GM21717 (cell line): ENCODE data around the gene ZNF780A.
"Not testable (repeated sequence)": the region's sequence is repeated elsewhere in the genome, so short reads cannot be mapped to it uniquely, and the experiment has no call there.

Source experiments
- ATAC-seq: cut with Tn5 transposase; IDR thresholded peaks from one replicate; pipeline ENCODE4 v1.9.1; 2021; ENCODE audit warnings: mild to moderate bottlenecking, moderate library complexity; ENCODE audit not compliant: unreplicated experiment

Gene ZNF780A

DNA sequence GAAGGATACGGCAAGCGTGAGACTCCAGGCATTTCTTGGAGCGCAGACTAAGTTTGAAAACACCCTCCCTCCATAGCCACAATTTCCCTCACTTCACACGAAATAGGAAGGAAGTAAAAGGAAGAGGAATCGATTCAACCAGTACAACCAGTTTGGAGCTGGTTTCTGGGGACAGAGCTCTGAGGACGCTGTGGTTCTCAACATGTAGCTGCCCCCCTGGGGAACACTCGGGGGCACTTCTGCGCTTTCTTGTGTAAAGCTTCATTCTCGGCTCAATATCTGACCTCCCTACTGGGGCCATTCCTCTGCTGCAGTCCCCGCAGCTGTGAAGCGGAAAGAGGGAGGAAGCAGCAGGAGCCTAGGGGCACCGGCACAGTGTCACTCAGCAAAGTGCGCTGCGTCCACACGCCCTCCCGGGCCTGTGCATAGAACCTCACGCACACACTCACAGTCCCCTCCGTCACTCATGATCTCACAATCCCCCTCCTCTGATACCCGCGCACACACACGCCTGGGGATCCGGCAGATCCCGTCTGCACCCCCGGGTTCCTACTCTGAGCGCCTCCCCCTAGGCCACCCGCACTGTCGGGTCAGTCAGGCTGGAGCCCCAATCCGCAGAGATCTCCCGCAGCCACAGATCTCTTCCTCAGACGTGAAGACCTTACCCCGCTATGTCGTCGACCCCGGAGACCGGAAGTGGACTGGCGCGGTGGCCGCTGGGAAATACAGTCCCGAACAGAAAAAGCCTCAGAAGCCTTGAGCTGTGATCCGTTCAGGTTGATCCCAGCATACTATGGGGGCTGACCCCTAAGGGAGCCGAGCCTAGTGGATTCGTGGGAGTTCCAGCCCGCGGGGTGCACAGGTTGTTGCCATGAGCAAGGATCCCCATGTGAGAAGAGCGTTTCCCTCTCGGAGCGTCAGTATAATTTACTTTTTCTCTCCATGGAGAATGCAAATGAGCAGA lies at the start of gene ZNF780A:
Gene ZNF780A (minus strand): TSS at position 703 of the 964 bp plus-strand sequence. CDS start 6,190 bp downstream, outside the sequence.
- peak; percentile 56 for ATAC-seq

DNA sequence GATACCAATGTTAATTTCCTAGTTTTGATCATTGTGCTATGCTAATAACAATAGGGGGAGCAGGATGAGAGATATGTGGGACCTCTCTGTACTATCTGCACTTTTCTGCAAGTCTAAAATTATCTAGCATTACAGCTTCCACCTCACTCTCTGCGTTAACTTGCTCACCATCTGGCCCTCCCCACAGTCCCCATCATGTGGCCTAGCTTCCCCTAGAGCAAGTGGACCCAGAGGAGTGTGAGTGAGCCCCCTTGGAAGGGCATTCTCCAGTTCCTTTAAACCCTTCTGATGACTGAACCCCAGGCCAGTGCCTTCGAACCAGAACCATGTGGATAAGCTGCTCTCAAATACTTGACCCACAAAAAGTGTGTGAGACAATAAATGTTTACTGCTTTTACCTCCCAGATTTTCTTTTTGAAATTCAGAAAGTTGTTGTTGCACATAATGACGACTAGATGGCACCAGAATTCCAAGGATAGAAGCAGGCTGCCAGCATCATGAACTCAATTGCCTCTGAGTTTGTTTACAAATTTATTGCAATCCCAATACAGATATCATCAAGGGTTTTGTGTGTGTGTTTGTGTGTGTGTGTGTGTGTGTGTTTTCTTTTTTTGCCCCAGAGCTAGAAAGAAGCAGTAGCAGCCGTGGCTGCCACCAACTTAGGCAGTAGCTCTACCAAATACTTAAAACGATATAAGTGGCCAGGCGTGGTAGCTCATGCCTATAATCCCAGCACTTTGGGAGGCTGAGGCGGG lies 49.0 kb upstream of the ZNF780A start:
- no peak for ATAC-seq

DNA sequence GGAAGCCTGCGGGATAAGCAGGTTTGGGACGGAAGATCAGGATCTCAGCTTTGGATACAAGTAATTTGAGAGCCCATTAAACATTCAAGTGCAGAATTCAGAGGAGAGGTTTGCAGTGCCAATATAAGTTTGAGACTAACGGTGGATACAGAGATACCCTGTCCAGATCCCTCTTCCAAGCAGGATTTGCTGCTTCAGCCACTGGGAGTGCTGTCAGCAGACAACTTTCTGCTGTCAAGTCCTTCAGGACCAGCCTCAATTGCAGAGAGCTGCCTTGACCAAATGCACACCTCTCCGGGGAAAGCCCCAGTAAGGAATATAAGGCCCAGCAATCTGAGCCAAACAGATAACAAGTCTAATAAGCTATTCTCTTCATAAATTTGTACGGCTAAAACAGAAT lies 46.1 kb upstream of the ZNF780A start:
- no peak for ATAC-seq

DNA sequence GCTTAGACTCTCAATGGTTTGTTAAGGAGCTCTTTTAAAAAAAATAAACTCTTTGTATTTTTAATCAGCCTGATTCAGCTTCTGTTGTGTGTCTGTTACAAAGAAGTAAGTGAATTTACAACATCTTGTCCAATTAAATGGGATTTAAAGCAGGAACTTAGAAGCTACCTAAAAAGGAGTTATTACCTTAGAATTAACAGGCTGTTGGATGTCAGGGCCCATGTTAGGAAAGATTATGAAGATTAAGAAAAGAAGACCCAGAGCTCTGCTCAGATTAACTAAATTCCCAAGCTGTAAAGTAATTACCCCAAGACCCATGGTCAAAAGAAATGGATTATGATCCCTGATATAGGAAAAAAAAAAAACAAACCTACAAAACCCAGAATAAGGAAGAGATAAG lies 44.1 kb upstream of the ZNF780A start:
- no peak for ATAC-seq

DNA sequence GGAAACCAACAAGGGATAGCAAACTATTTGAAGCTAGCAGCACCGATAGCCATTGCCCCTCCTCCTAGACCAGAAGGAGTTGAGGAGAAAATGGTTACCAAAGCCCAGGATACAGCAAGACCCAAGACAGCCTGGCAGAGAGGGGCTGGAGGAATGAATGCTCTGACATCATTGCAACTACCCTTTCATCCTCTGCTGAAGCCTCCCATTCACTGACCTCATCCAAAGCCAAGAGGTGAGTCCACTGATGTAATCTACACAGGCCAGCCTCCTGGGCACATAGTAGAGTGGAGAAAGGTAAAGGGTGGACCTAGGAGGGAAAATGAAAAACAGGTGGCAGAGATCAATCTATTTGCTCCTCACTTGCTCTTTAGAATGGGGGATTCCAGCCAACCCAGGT lies 42.7 kb upstream of the ZNF780A start:
- no peak for ATAC-seq

DNA sequence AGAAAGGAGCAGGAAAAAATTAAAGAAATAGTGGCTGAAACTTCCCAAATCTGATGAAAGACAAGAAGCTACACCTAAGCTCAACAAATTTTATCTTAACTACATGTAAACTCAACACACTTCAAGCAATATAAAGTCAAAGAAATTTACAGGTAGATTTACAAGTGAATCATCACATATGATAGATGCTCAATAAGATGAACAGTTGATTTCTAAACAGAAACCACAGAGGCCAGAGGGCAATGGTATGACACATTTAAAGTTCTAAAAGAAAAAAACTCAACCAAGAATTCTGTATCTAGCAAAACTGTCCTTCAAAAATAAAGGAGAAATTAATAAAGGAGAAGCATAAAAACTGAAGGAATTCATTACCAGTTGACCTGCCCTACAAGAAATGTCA lies 39.3 kb upstream of the ZNF780A start:
- no peak for ATAC-seq

DNA sequence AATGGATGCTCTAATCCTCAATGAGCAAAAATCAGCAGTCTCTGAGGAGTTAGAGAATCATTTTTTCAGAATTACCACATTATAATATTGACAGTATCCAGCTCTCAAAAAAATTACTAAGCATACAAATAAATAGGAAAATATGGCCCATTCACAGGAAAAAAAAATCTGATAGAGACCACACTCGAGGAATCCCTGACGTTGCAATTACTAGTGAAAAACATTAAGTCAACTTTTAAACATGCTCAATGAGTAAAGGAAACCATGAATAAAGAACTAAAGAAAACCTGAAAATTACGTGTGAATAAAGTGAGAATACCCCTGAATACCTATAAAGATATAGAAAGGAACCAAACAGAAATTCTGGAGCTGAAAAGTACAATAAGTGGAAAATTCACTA lies 38.7 kb upstream of the ZNF780A start:
- ATAC-seq: no peak

DNA sequence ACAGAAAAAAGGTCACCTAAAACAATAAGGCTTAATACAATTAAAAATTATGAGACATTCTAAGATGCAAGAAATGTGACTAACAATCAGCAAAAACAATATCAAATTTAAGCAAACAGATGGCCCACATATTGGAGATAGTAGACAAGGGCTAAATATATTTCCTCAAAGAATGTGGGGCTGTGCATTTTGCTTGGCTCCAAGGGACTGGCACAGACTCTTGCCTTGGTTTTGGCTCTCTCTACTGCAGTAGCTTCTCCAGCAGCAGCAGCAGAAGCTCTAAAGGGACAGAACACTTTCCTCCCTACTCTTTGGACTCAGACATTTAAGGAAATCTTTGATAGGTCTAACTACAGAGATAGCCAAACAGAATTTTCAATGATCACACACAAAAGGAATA lies 38.2 kb upstream of the ZNF780A start:
- no peak for ATAC-seq

DNA sequence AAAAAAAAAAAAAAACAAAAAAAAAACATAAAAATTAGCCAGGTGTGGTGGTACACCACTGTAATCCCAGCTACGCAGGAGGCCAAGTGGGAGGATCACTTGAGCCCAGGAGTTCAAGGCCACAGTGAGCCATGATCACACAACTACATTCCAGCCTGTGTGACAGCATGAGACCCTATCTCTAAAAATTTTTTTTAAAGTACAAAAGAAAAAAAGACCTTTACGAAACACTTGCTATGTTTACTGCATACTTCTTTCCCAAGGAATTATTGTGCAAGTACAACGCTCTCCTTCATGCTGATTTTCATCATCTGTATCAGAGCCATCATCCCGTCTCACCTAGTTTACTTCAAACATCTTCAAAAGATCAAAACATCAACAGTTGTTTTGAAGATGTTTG lies 28.6 kb upstream of the ZNF780A start:
- no peak for ATAC-seq

DNA sequence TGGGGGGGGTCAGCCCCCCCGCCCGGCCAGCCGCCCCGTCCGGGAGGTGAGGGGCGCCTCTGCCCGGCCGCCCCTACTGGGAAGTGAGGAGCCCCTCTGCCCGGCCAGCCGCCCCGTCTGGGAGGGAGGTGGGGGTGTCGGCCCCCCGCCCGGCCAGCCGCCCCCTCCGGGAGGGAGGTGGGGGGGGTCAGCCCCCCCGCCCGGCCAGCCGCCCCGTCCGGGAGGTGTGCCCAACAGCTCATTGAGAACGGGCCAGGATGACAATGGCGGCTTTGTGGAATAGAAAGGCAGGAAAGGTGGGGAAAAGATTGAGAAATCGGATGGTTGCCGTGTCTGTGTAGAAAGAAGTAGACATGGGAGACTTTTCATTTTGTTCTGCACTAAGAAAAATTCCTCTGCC lies 27.9 kb upstream of the ZNF780A start:
- ATAC-seq: not testable (repeated sequence)

DNA sequence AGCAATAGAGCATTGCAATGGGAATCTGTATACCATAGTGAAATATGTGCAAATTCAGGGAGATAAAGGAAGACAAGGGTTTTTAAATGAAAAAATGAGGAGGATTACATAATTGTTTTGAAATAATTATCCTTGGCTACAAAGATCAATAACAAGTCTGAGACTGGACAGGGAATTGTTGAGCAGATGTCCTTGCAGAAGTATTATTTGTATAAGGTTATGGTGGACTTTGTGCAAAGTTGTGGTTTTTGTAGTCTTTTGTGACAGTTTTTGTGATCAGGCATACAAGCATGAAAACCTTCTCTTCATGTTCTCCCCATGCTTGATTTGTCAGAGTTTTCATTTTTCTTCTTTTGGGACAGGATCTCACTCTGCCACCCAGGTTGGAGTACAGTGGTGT lies 25.3 kb upstream of the ZNF780A start:
- ATAC-seq: no peak

DNA sequence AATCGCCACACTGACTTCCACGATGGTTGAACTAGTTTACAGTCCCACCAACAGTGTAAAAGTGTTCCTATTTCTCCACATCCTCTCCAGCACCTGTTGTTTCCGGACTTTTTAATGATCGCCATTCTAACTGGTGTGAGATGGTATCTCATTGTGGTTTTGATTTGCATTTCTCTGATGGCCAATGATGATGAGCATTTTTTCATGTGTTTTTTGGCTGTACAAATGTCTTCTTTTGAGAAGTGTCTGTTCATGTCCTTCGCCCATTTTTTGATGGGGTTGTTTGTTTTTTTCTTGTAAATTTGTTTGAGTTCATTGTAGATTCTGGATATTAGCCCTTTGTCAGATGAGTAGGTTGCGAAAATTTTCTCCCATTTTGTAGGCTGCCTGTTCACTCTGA lies 23.4 kb upstream of the ZNF780A start:
- not testable (repeated sequence) for ATAC-seq

DNA sequence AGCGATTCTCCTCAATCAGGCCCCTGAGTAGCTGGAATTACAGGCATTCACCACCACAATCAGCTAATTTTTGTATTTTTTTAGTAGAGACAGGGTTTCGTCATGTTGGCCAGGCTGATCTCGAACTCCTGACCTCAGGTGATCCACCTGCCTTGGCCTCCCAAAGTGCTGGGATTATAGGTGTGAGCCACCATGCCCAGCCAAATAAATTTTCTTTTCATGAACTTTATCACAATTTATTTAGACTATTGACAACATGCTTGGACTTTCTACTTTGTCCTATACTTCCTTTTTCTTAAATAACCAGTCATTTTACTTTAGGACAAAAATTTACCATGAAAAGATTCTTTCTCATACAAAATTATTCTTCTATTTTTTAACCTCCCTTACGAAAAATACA lies 21.5 kb upstream of the ZNF780A start:
- ATAC-seq: not testable (repeated sequence)

DNA sequence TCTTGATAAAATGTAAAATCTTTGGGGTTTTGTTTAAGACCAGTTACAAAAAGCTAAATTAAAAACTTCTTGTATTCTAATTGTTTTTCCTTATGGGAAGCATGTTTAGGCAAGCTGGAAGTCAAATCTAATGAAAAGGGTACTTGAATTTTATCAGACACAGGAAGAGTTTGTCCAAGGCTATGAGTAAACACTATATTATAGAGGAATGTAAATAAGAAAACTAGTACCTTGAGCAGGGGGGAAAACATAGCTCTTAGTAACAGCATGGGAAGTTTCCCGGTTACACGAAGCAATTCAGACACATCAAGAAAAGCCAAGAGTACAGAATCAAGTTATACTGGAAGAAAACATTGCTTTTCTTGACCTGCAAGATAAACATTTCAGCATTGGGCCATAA lies 19.8 kb upstream of the ZNF780A start:
- no peak for ATAC-seq

DNA sequence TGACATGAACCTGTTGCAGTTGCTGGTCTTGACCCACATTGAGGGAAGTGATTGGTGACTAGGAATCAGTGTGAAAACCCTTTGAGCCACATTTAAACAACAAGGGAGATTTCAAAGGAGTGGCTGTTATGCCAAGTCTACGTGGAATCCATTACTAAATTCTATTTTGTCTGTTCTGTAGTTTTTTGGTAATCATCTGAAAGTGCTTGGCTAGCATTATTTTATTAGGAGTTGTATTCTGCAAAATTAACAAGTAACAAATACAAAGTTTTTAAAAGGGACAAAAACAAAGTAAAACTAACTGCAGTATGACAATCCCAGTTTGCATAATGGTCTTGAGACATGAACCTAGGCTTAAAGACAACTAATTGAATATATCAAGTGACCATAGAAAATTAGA lies 14.0 kb upstream of the ZNF780A start:
- ATAC-seq: no peak

DNA sequence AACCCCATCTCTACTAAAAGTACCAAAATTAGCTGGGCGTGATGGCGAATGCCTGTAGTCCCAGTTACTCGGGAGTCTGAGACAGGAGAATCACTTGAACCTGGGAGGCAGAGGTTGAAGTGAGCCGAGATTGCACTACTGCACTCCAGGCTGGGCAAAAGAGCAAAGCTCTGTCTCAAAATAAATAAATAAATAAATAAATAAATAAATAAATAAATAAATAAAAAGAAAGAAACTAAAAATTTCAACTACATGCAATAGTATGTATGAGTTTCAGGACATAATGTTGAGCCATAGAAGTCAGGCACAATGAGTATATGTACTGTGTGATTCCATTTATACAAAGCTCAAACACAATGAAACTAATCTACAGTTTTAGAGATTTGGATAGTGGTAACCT lies 12.9 kb upstream of the ZNF780A start:
- no peak for ATAC-seq

DNA sequence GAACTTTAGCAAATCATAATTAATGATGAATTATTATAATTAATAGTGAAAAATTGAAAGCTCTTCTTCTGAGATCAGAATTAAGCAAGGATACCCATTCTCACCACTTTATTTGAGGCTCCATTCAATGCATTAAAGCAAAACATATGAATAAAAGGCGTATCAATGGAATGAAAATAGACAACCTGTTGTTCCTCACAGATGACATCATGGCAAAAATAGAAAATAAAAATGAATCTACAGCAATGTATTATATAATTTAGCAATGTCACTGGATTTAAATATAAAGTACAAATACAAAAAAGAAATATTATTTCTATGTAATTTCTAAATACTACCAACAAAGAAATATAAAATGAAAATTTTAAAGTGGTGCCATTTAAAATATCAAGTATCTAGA lies 11.1 kb upstream of the ZNF780A start:
- no peak for ATAC-seq

DNA sequence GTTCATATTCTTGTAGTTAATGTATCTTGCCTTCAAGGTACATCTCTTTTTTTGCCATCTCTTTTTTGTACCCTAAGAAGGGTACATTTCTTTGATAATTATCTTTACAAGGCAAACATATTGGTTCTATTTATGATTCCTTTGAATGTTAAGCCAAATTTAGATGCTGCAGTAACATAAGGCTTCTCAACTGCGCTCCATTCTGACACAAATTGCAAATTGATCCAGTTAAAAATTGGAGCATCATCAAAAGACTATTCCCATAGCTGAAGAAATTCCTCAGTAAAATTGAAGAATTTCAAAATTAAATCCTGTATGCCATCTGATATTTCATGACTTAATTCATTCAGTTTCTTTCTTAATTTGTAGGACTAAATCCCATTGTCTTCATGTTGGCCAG lies 2.7 kb upstream of the ZNF780A start:
- ATAC-seq: no peak

DNA sequence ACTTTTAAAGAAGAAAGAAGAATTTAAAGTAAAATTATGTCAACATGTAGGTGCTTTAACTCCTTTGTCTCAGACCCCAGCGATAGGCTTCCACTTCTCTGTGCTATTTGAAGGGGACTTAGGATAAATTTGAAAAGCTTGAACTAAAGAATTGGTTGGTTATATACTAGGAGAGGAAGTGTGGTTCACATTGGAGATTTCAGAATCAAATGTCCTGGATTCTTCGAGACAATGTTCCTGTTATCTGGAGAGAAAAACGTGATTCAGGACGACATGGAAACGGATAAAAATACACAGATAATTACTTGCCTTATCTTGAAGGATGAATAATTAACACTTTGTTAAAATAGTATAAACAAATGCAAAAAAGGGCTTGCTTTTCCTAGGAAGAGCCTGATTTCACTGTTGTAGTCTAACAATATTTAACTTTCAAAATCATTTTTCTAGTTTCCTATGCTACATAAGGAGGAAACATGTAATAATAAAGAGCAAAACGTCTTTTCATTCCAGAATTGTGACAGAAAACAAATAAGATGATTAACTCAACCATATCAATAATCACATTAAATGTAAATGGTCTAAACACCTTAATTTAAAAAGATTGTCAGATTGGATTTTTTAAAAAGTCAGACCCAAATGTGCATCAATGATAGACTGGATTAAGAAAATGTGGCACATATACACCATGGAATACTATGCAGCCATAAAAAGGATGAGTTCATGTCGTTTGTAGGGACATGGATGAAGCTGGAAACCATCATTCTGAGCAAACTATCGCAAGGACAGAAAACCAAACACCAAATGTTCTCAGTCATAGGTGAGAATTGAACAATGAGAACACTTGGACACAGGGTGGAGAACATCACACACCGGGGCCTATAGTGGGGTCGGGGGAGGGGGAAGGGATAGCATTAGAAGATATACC lies 724 bp upstream of the ZNF780A start:
- no peak for ATAC-seq

DNA sequence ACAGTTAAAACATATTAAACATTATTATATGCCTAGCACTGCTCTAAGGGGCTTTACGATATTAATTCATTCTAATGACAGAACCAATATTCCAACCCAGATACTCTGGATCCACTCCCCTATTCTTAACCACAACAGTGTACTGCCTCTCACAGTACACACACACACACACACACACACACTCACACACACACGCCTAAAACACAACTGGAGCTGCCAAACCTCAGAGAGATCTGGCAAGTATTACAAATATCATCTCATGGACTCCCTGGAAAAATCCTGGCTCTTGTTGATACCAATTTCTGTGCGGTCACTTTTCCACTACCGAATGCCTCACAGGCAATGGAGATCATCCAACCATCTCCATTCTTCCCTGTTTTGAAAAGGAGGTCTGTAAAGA lies 1.3 kb downstream of the ZNF780A start:
- ATAC-seq: no peak
